CD4-positive, alpha-beta T cell treated with Interleukin-21 for 1 hour (primary cell): ENCODE measurements around the gene MYBPC1.

Source experiments
- DNase-seq: peaks from one replicate; pipeline ENCODE4 v3.0.0-alpha.2; 2020

MYBPC1 gene

GRCh38 chr12:101604132-101604531 is 9.4 kb downstream of the MYBPC1 start:
- no peak for DNase-seq

- no peak for DNase-seq
These were observed 13.1 kb downstream of the MYBPC1 start for GRCh38 chr12:101607894-101608293.

- no peak for DNase-seq
These were observed 13.7 kb downstream of the MYBPC1 start for GRCh38 chr12:101608301-101609133.

GRCh38 chr12:101609198-101609597 is 14.4 kb downstream of the MYBPC1 start:
- DNase-seq, result no peak

GRCh38 chr12:101612160-101612916 is 17.6 kb downstream of the MYBPC1 start:
- DNase-seq, result no peak

- DNase-seq, result no peak
These were observed 21.3 kb downstream of the MYBPC1 start for GRCh38 chr12:101616027-101616494.

GRCh38 chr12:101619026-101619786 is 24.4 kb downstream of the MYBPC1 start:
- no peak for DNase-seq

- no peak for DNase-seq
These were observed 25.3 kb downstream of the MYBPC1 start for GRCh38 chr12:101619858-101620761.

GRCh38 chr12:101620762-101621133 is 26.0 kb downstream of the MYBPC1 start:
- DNase-seq, result no peak

GRCh38 chr12:101628676-101629075 is 33.9 kb downstream of the MYBPC1 start:
- DNase-seq, result no peak

- DNase-seq, result no peak
These were observed 40.0 kb downstream of the MYBPC1 start for GRCh38 chr12:101634724-101635123.

- DNase-seq, result no peak
These were observed 43.2 kb downstream of the MYBPC1 start for GRCh38 chr12:101637936-101638335.

GRCh38 chr12:101642115-101643067 is 47.6 kb downstream of the MYBPC1 start:
- DNase-seq, result no peak

- DNase-seq, result no peak
These were observed 52.9 kb downstream of the MYBPC1 start for GRCh38 chr12:101647711-101648110.

- DNase-seq, result no peak
These were observed 53.4 kb downstream of the MYBPC1 start for GRCh38 chr12:101648195-101648594.

GRCh38 chr12:101650346-101651117 is 55.8 kb downstream of the MYBPC1 start:
- no peak for DNase-seq

GRCh38 chr12:101653030-101653429 is 58.3 kb downstream of the MYBPC1 start:
- DNase-seq, result no peak

GRCh38 chr12:101653503-101653902 is 58.7 kb downstream of the MYBPC1 start:
- DNase-seq, result no peak

GRCh38 chr12:101654442-101654841 is 59.7 kb downstream of the MYBPC1 start:
- no peak for DNase-seq

GRCh38 chr12:101655393-101655792 is 60.6 kb downstream of the MYBPC1 start:
- no peak for DNase-seq
